Non-pigmented ciliary epithelial cell (primary cell): ENCODE measurements around the gene OR10V1.

ENCODE experiments used
- DNase-seq: peaks from one replicate; pipeline ENCODE4 v3.0.0-alpha.2; 2010; ENCODE audit warnings: low read depth

OR10V1 gene

GRCh38 chr11:59668188-59668949 is 45.3 kb downstream of the OR10V1 start:
- no peak for DNase-seq

- no peak for DNase-seq
Measured at GRCh38 chr11:59667812-59668187, 45.8 kb downstream of the OR10V1 start.

- no peak for DNase-seq
Measured at GRCh38 chr11:59666969-59667368, 46.7 kb downstream of the OR10V1 start.
